Activated naive CD4-positive, alpha-beta T cell treated with anti-CD3 and anti-CD28 coated beads, Interleukin-2, amount 10 ng/mL, durations not matched to agents 7 days and 5 days (primary cell): ENCODE results near the gene NDUFS1.
"Not testable (repeated sequence)": the region's sequence is repeated elsewhere in the genome, so short reads cannot be mapped to it uniquely, and the experiment has no call there.

ENCODE experiments used
- CTCF ChIA-PET: fragments of 350-600 bp; sonication (Branson Sonifier 250); formaldehyde crosslinking; loops from one replicate; lab custom pipeline; 2021; ENCODE audit warnings: antibody characterized with exemption; lab: Charles Lee
- DNase-seq: peaks from one replicate; pipeline ENCODE4 v3.0.0-alpha.2; 2020
- H3K27ac Mint-ChIP-seq: one replicate; pipeline ENCODE4 v1.8.0; 2021; ENCODE audit warnings: mild to moderate bottlenecking, moderate library complexity, mixed read lengths
- H3K27me3 Mint-ChIP-seq: one replicate; pipeline ENCODE4 v1.8.0; 2021; ENCODE audit warnings: mild to moderate bottlenecking, mixed read lengths
- H3K36me3 Mint-ChIP-seq: one replicate; pipeline ENCODE4 v1.8.0; 2021; ENCODE audit warnings: mixed read lengths
- H3K4me1 Mint-ChIP-seq: one replicate; pipeline ENCODE4 v1.8.0; 2021; ENCODE audit warnings: mixed read lengths
- H3K4me3 Mint-ChIP-seq: one replicate; pipeline ENCODE4 v1.8.0; 2021; ENCODE audit warnings: mild to moderate bottlenecking, moderate library complexity, mixed read lengths
- H3K9me3 Mint-ChIP-seq: one replicate; pipeline ENCODE4 v1.8.0; 2021; ENCODE audit warnings: mixed read lengths

NDUFS1 gene

DNA sequence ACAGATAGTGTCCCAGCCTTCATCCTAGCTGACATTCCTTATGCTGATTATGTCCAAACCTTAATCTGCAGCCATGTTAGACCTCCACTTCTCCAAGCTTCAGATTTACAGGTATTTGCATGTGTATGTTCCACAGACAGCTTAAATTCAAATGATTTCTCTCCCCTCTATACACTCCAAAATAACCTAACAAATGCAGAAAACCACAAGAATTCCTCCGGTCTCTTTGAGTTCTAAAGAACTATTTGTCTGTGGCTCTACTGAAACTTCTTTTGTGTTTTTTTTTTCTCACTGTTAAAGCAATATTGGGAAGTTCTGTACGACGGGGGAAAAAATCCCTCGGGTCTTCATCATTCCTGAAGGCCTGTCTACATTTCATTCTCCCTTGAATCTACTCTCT, 8.6 kb downstream of the NDUFS1 start:
- Mint-ChIP-seq H3K36me3 (peaks cover 38% of the 10 kb centered on the region), H3K9me3 (no peaks in the 10 kb centered on the region), H3K27ac (no peak overlapping the region), H3K27me3 (no peaks in the 10 kb centered on the region), H3K4me3 (no peak overlapping the region), H3K4me1 (peaks cover 3% of the 10 kb centered on the region)
- DNase-seq = no peak
- CTCF ChIA-PET = no interaction called here

- Mint-ChIP-seq H3K27me3 (no peaks in the 10 kb centered on the region), H3K4me1 (peaks cover 3% of the 10 kb centered on the region), H3K36me3 (peaks cover 43% of the 10 kb centered on the region), H3K27ac (no peak overlapping the region), H3K4me3 (no peak overlapping the region), H3K9me3 (no peaks in the 10 kb centered on the region)
- CTCF ChIA-PET = no interaction called here
- no peak for DNase-seq
These were observed 9.1 kb downstream of the NDUFS1 start for GRCh38 chr2:206150168-206150567.

DNA sequence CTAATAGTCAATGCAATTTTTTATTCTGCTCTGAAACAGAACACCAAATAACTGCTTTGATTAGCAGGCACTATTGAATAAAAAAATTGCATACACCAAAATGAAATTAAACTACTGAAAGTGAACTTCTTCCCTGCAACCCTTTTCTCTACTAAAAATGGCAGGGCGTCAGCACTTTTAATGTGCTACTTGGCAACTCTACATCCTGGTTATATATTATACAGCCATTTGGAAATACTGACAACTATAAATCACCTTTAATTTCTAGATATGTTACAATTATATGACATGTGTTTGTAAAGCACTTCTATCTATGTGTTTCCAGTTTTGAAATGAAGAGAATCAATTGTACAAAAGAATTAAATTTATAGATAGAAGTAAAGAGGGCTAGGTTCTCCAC, 9.9 kb downstream of the NDUFS1 start:
- Mint-ChIP-seq H3K9me3 (no peaks in the 10 kb centered on the region), H3K4me1 (peaks cover 3% of the 10 kb centered on the region), H3K4me3 (no peak overlapping the region), H3K27ac (no peak overlapping the region), H3K27me3 (no peaks in the 10 kb centered on the region), H3K36me3 (peaks cover 48% of the 10 kb centered on the region)
- CTCF ChIA-PET = no interaction called here
- no peak for DNase-seq

- no peaks in the 10 kb centered on the region for H3K4me1 Mint-ChIP-seq
- H3K9me3 Mint-ChIP-seq = no peaks in the 10 kb centered on the region
- no peak overlapping the region for H3K4me3 Mint-ChIP-seq
- peaks cover 60% of the 10 kb centered on the region for H3K36me3 Mint-ChIP-seq
- CTCF ChIA-PET = no interaction called here
- no peak overlapping the region for H3K27ac Mint-ChIP-seq
- DNase-seq = no peak
- H3K27me3 Mint-ChIP-seq = no peaks in the 10 kb centered on the region
These were observed 13.6 kb downstream of the NDUFS1 start for GRCh38 chr2:206145665-206146064.

DNA sequence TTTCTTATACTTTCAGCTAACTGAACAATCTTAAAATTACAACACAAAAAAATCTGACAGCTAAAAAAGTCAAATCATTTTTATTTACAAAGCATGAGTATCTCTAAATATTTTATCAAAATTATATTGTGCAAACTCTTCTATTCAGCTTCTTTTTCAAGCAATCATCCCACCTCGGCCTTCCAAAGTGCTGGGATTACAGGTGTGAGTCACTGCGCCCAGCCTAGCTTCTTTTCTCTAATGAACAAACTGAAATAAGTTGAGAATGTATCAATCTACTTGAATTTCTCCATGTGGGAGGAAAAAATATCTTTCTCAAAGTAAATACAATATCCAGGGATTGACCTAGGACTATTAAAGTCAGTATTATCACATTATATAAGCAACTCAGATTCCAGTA, 14.9 kb downstream of the NDUFS1 start:
- H3K27ac Mint-ChIP-seq = no peak overlapping the region
- H3K9me3 Mint-ChIP-seq = no peaks in the 10 kb centered on the region
- no peaks in the 10 kb centered on the region for H3K27me3 Mint-ChIP-seq
- H3K4me3 Mint-ChIP-seq = no peak overlapping the region
- CTCF ChIA-PET = interaction anchor here (1.3 kb wide), 1 partner anchor 14 kb away, joined by 3 read pairs; no protein-coding TSS in a partner anchor
- peaks cover 58% of the 10 kb centered on the region for H3K36me3 Mint-ChIP-seq
- H3K4me1 Mint-ChIP-seq = no peaks in the 10 kb centered on the region
- no peak for DNase-seq

GRCh38 chr2:206143451-206143850, 15.8 kb downstream of the NDUFS1 start:
- no peak overlapping the region for H3K27ac Mint-ChIP-seq

DNA sequence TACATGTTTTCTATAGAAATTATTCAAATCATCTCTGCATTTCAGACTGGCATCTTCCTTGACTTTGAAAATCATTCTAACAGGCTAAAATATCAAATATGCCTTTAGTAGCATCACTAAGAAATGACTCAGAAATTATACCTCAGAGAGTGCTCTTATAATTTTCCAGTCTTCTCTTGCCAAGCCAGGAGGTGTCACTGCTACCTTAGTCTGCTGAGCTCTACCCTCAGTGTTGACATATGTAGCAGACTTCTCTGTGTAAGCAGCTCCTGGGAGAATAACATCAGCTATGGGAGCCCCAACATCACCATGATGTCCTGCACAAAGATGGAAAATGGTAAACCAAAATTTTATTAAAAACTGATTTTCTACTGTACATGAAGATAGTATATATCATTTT, 31.6 kb downstream of the NDUFS1 start:
- H3K27me3 Mint-ChIP-seq = no peaks in the 10 kb centered on the region
- peaks cover 29% of the 10 kb centered on the region for H3K36me3 Mint-ChIP-seq
- no peaks in the 10 kb centered on the region for H3K4me1 Mint-ChIP-seq
- CTCF ChIA-PET = interaction anchor here (1.3 kb wide), 1 partner anchor 431 kb away, joined by 3 read pairs; no protein-coding TSS in a partner anchor
- H3K4me3 Mint-ChIP-seq = no peak overlapping the region
- H3K27ac Mint-ChIP-seq = no peak overlapping the region
- no peaks in the 10 kb centered on the region for H3K9me3 Mint-ChIP-seq
- DNase-seq = no peak

More at GRCh38 chr2:206143451-206143850, 15.8 kb downstream of the NDUFS1 start:
- Mint-ChIP-seq H3K4me1 (no peaks in the 10 kb centered on the region), H3K9me3 (no peaks in the 10 kb centered on the region), H3K4me3 (no peak overlapping the region), H3K27me3 (no peaks in the 10 kb centered on the region), H3K36me3 (peaks cover 56% of the 10 kb centered on the region)
- CTCF ChIA-PET = no interaction called here
- no peak for DNase-seq

- Mint-ChIP-seq H3K9me3 (no peaks in the 10 kb centered on the region), H3K36me3 (peaks cover 39% of the 10 kb centered on the region), H3K27me3 (no peaks in the 10 kb centered on the region), H3K4me3 (no peak overlapping the region), H3K4me1 (no peaks in the 10 kb centered on the region), H3K27ac (no peak overlapping the region)
- CTCF ChIA-PET = no interaction called here
- DNase-seq = no peak
These were observed 33.3 kb downstream of the NDUFS1 start for GRCh38 chr2:206125901-206126300.

DNA sequence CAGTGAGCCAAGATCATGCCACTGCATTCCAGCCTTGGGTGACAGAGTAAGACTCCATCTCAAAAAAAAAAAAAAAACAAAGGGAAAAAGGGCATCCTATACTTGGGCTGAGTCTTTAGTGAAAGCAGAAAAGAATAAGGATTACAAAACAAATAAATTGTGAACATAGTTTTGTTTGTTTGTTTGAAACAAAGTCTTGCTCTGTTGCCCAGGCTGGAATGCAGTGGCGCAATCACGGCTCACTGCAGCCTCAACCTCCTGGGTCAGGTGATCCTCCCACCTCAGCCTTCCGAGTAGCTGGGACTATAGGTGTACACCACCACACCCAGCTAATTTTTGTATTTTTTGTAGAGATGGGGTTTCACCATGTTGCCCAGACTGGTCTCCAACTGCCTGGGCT, 36.7 kb downstream of the NDUFS1 start:
- H3K9me3 Mint-ChIP-seq, DNase-seq, H3K4me3 Mint-ChIP-seq, H3K27ac Mint-ChIP-seq, CTCF ChIA-PET, H3K27me3 Mint-ChIP-seq, H3K4me1 Mint-ChIP-seq: not testable (repeated sequence)
- peaks cover 41% of the 10 kb centered on the region for H3K36me3 Mint-ChIP-seq

- Mint-ChIP-seq H3K27me3 (no peaks in the 10 kb centered on the region), H3K9me3 (peaks cover 2% of the 10 kb centered on the region)
These were observed 43.0 kb downstream of the NDUFS1 start for GRCh38 chr2:206116278-206116677.

DNA sequence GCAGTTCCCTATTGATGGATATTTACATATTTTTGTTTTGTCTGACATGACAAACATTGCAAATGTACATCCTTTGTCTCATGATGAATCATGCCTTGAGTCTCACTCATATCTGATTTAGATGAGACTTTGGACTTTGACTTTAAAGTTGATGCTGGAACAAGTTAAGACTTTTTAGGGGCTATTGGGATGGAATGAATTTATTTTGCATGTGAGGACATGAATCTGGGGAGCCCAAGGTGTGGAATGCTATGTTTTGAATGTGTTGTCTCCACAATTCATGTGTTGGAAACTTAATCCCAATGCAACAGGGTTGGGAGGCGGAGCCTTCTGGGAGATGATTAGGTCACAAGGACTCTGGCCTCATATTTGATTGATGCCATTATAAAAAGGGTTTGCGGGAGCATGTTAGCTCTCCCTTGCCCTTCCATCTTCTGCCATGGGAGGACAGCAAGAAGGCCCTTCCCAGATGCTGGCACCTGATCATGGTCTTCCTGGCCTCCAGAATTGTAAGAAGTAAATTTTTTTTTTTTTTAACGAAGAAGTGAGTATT, 44.1 kb downstream of the NDUFS1 start:
- H3K4me3 Mint-ChIP-seq = no peak overlapping the region
- no peaks in the 10 kb centered on the region for H3K27me3 Mint-ChIP-seq
- peaks cover 21% of the 10 kb centered on the region for H3K36me3 Mint-ChIP-seq
- H3K4me1 Mint-ChIP-seq = no peaks in the 10 kb centered on the region
- CTCF ChIA-PET = no interaction called here
- no peak overlapping the region for H3K27ac Mint-ChIP-seq
- no peak for DNase-seq
- H3K9me3 Mint-ChIP-seq = no peaks in the 10 kb centered on the region

More at GRCh38 chr2:206116278-206116677, 43.0 kb downstream of the NDUFS1 start:
- H3K27ac Mint-ChIP-seq = no peak overlapping the region
- H3K36me3 Mint-ChIP-seq = peaks cover 31% of the 10 kb centered on the region
- no peaks in the 10 kb centered on the region for H3K4me1 Mint-ChIP-seq
- CTCF ChIA-PET = no interaction called here
- no peak for DNase-seq
- no peak overlapping the region for H3K4me3 Mint-ChIP-seq

- Mint-ChIP-seq H3K36me3 (peaks cover 14% of the 10 kb centered on the region), H3K27ac (no peak overlapping the region), H3K4me3 (no peak overlapping the region), H3K9me3 (no peaks in the 10 kb centered on the region), H3K27me3 (no peaks in the 10 kb centered on the region), H3K4me1 (no peaks in the 10 kb centered on the region)
- CTCF ChIA-PET = no interaction called here
- no peak for DNase-seq
These were observed 46.2 kb downstream of the NDUFS1 start for GRCh38 chr2:206112846-206113547.

GRCh38 chr2:206112108-206112507, 47.1 kb downstream of the NDUFS1 start:
- no peak for DNase-seq
- Mint-ChIP-seq H3K36me3 (peaks cover 14% of the 10 kb centered on the region), H3K9me3 (no peaks in the 10 kb centered on the region), H3K27ac (no peak overlapping the region), H3K4me3 (no peak overlapping the region), H3K4me1 (no peaks in the 10 kb centered on the region), H3K27me3 (no peaks in the 10 kb centered on the region)
- CTCF ChIA-PET = no interaction called here

DNA sequence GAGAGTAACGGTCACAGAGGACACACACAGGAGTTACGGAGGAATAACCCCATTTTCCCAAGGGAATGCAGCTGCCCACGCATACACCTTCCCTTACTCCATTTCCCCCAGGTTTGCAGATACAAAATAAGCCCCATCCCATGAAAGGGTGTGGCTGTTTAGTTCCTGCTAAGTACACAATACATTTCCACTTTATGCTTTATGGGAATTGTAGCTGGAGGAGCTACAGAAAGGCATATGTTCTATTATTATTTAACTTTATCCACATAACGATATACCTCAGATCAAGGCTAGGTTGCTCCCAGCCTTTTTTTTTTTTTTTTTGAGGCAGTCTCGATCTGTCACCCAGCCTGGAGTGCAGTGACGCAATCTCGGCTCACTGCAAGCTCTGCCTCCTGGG, 50.5 kb downstream of the NDUFS1 start:
- H3K9me3 Mint-ChIP-seq = no peaks in the 10 kb centered on the region
- DNase-seq = no peak
- H3K4me3 Mint-ChIP-seq = no peak overlapping the region
- H3K4me1 Mint-ChIP-seq = no peaks in the 10 kb centered on the region
- H3K27ac Mint-ChIP-seq = no peak overlapping the region
- peaks cover 3% of the 10 kb centered on the region for H3K36me3 Mint-ChIP-seq
- CTCF ChIA-PET = interaction anchor here (0.6 kb wide), 1 partner anchor 141 kb away, joined by 3 read pairs; no protein-coding TSS in a partner anchor
- no peaks in the 10 kb centered on the region for H3K27me3 Mint-ChIP-seq

GRCh38 chr2:206105541-206105940, 53.7 kb downstream of the NDUFS1 start:
- CTCF ChIA-PET = no interaction called here
- Mint-ChIP-seq H3K4me3 (no peak overlapping the region), H3K36me3 (no peaks in the 10 kb centered on the region), H3K4me1 (no peaks in the 10 kb centered on the region), H3K27ac (no peak overlapping the region), H3K27me3 (no peaks in the 10 kb centered on the region), H3K9me3 (no peaks in the 10 kb centered on the region)
- DNase-seq = no peak
